NB4 (cell line): Measurements from ENCODE around the gene GSTA5.
"Not testable (repeated sequence)": the region's sequence is repeated elsewhere in the genome, so short reads cannot be mapped to it uniquely, and the experiment has no call there.

Source experiments
- DNase-seq: peaks from one replicate; pipeline ENCODE4 v3.0.0; 2010; ENCODE audit warnings: low read depth
- H3K4me3 ChIP-seq: one replicate; pipeline ENCODE4 v1.5.1; 2011; ENCODE audit warnings: mild to moderate bottlenecking, low read depth, low read length, moderate library complexity
- MYC ChIP-seq: IDR thresholded peaks from 2 replicates; pipeline ENCODE4 v1.6.1; 2011; ENCODE audit warnings: low read depth, low read length
- POLR2A ChIP-seq: IDR thresholded peaks from 2 replicates; pipeline ENCODE4 v1.6.1; 2011; ENCODE audit warnings: mild to moderate bottlenecking; ENCODE audit not compliant: insufficient read length; ENCODE audit errors: extremely low read depth
- TF ChIP-seq, protein P1 (sequence below): IDR thresholded peaks from one replicate; pipeline ENCODE4 v1.5.1; 2012; ENCODE audit warnings: low read depth, low read length
- TF ChIP-seq, protein P2 (sequence below): IDR thresholded peaks from 2 replicates; pipeline ENCODE4 v1.6.1; 2011; ENCODE audit warnings: low read depth, low read length

GSTA5 gene

DNA sequence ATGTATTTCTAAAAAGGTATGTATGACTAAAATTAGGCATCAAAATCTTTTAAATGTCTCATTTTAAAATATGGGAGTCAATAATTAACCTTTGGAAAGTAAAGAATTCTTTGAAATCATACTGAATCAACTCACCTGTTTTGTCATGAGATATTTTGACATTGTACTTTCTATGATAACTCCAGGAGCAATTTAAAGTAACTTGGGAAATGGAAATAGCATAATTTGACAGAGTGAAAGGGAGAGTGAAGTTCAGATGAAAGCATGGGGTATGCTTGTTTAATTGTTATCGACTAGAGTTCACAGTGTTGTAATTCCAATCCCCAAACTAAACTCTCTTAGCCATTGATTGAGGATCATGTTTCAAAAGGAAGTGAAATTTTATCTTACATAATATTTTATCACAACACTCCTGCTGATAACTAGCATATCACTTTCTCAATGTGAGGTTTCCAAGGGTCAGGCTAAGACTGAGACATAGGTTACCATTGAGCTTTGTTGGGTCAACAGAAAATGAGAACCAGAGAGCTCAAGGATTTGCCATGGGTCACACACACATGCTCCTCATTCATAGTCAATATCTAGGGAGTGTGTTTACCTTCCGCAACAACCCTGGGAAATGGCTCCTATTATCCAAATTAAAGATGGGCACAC is 39.3 kb downstream of the GSTA5 start:
- no peak for DNase-seq
- H3K4me3 ChIP-seq: no peak overlapping the region
- TF ChIP-seq POLR2A: no peak
- TF ChIP-seq MYC: no peak
- TF ChIP-seq, protein P1, sequence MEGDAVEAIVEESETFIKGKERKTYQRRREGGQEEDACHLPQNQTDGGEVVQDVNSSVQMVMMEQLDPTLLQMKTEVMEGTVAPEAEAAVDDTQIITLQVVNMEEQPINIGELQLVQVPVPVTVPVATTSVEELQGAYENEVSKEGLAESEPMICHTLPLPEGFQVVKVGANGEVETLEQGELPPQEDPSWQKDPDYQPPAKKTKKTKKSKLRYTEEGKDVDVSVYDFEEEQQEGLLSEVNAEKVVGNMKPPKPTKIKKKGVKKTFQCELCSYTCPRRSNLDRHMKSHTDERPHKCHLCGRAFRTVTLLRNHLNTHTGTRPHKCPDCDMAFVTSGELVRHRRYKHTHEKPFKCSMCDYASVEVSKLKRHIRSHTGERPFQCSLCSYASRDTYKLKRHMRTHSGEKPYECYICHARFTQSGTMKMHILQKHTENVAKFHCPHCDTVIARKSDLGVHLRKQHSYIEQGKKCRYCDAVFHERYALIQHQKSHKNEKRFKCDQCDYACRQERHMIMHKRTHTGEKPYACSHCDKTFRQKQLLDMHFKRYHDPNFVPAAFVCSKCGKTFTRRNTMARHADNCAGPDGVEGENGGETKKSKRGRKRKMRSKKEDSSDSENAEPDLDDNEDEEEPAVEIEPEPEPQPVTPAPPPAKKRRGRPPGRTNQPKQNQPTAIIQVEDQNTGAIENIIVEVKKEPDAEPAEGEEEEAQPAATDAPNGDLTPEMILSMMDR: no peak
- TF ChIP-seq, protein P2, sequence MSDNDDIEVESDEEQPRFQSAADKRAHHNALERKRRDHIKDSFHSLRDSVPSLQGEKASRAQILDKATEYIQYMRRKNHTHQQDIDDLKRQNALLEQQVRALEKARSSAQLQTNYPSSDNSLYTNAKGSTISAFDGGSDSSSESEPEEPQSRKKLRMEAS: no peak

DNA sequence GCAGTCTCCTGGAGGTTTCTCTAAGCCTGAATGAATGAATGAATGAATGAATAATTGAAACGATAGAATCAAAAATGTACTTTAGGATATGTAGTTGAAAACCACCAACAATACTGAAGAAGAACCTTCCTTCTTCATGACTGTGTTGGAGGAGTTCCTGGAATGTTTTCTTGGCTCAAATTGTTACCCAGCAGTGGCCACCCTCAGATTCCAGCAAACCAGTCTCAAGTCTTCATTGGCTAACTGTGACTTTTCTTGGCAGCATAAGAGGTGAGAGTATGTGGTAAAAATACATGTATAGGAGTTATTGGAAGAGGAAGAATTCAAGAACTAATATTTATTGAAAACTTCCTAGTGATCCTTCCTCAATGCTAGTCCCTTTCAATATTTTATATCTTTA is 41.3 kb downstream of the GSTA5 start:
- not testable (repeated sequence) for DNase-seq, H3K4me3 ChIP-seq

DNA sequence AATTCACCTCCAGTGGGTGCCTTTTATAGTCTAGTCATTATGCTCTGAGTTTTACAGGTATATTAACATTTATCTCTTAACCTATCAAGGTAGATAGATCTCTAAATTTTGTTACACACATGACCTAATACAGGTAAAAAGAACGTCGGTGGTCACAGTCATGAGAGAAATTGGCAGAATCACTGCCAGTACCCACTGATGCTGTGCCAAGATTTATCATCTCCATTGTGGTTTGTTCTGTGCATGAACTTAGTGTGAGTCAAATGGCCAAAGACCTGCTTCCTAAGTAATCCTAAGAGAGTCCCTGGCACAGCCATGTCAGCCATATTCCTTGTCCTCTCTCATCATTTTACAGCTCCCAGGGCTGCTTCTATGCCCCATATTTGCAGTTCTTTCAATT is 46.2 kb downstream of the GSTA5 start:
- DNase-seq, H3K4me3 ChIP-seq: not testable (repeated sequence)

DNA sequence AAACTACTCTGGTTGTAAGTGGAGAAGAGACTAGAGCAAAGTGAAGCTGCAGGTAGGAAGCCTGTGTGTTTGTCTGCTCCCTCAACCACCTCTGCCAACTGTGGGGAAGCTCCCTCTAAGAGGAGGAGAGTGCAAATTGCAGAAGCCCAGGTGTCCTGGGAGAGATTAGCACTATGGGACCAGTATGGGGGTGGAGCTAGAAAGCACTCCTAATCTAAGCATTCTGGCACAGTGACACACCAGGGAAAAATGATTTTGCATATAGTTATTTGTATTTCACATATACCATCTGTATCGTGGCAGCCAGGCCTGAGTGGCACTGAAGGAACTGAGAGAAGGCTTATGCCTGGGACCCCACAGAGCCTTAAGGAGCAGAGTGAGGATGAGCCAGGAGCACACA is 49.8 kb downstream of the GSTA5 start:
- TF ChIP-seq POLR2A: no peak
- TF ChIP-seq, protein P2: no peak
- TF ChIP-seq MYC: no peak
- TF ChIP-seq, protein P1: no peak
- H3K4me3 ChIP-seq: no peak overlapping the region
- no peak for DNase-seq

DNA sequence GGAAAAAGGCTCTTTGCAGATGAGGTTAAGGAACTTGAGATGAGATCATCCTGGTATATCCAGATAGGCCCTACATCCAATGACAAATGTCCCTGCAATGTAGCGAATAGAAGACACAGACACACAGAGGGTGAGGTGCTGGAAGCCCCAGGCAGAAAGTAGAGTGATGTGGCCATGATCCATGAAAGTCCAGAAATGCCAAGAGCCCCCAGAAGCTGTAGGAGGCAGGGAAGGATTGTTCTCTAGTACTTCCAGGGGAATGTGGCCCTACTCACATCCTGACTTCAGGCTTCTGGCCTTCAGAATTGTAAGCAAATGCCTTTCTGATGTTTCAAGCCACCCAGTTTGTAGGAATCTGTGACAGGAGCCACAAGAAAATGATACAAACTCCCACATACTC is 51.0 kb downstream of the GSTA5 start:
- H3K4me3 ChIP-seq, DNase-seq: not testable (repeated sequence)

DNA sequence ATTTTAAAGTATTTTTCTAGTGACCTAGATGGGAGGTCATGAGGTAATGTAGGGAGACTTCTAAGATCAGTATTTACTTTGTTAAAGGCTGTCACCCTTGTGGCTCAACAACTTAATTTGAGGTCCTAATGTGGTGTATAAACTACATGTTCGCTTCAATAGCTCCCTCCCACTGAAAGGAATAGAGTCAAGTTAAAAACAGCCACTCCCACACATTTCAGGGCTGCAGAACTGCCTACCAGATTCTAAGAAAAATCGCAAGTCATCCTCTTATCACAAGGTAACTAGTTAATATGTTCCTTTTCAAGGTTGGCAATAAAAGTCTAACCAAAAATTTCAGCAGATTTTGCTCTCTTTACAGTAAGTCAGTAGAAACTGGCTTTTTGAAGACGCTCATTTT is 52.1 kb downstream of the GSTA5 start:
- peak; percentile 11 for DNase-seq
- TF ChIP-seq, protein P2: no peak
- TF ChIP-seq POLR2A (no peak), MYC (no peak)
- TF ChIP-seq, protein P1: no peak
- H3K4me3 ChIP-seq: no peak overlapping the region

DNA sequence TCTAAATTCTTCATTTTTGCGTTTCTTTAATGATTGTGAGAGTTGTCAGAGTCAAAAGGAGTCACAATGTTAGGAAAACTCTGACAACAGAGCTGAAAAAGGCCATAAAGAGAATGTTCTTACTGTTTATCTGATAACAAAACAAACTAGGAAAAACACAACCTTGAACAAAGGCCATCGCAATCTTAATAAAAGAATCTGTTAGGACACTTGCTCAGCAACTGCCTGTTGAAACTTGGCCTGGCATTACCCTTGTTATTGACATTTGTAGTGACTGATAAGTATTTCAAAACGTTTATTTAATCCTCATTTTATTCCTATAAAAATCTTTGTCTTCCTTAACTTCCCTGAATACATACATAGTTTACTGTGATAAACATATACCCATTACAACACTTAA is 52.7 kb downstream of the GSTA5 start:
- no peak for DNase-seq
- no peak for TF ChIP-seq POLR2A
- TF ChIP-seq MYC: no peak
- TF ChIP-seq, protein P2: no peak
- TF ChIP-seq, protein P1: no peak
- no peak overlapping the region for H3K4me3 ChIP-seq

DNA sequence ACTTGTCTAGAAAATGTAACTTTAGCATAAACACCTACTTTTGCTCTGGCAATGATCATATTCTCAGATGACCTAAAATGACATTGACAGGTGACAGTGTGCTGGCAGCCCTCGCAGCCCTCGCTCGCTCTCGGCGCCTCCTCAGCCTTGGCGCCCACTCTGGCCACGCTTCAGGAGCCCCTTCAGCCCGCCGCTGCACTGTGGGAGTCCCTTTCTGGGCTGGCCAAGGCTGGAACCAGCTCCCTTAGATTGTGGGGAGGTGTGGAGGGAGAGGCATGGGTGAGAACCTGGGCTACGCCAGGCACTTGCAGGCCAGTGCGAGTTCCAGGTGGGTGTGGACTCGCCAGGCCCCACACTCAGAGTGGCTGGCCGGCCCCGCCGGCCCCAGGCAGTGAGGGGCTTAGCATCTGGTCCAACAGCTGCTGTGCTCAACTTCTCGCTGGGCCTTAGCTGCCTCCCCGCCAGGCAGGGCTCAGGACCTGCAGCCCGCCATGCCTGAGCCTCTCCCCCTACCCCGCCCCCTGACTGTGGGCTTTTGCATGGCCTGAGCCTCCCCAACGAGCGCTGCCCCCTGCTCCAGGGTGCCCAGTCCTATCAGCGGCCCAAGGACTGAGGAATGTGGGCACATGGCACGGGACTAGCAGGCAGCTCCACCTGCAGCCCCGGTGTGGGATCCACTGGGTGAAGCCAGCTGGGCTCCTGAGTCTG is 54.2 kb downstream of the GSTA5 start:
- H3K4me3 ChIP-seq: no peak overlapping the region
- TF ChIP-seq MYC (no peak), POLR2A (no peak)
- TF ChIP-seq, protein P2: no peak
- TF ChIP-seq, protein P1: no peak
- DNase-seq: no peak

DNA sequence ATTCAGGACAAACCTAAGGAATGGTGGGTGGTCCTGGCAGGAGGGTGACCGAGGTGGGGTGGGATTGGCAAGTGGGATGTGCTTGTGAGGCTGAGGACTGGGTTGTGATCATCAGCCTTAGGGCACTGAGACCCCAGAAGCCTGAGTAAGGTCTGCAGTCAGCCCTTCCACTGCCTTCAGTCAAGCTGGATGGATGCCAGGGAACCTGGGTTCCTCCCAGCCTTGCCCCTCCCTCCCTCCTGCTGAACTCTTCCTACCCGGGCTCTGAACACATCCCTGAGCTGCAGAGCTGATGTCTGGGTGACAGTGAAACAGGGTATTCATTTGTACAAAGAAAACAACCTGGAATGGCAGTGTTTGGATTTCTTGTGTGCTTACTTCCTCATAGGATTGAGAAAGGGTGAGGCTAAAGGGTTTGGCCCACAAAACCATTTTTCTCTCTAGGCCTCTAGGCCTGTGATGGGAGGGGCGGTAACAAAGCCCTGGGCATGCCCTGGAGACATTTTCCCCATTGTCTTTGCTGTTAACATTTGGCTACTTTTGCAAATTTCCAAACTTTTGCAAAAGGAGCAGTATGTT is 57.8 kb downstream of the GSTA5 start:
- DNase-seq, H3K4me3 ChIP-seq: not testable (repeated sequence)

DNA sequence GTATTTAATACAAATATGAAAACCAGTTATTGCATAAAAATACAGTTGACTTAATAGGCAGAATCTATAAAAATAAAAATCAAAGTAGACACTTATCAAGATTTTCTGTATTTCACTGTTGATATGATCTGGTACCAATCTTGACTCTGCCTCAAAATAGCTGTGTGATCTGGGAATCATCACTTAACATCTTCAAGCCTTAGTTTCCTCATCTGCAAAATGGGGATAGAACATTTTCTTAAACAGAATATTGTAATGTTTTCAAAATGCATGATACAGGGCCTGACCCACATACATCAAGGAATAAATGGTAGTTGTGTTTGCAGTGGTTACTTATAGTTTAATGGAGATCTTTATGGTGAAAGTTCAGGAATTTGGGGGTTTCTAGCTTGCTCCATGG is 58.4 kb downstream of the GSTA5 start:
- H3K4me3 ChIP-seq, DNase-seq: not testable (repeated sequence)
